ENCODE measurements around the gene SLC9A7.

SLC9A7 gene

DNA sequence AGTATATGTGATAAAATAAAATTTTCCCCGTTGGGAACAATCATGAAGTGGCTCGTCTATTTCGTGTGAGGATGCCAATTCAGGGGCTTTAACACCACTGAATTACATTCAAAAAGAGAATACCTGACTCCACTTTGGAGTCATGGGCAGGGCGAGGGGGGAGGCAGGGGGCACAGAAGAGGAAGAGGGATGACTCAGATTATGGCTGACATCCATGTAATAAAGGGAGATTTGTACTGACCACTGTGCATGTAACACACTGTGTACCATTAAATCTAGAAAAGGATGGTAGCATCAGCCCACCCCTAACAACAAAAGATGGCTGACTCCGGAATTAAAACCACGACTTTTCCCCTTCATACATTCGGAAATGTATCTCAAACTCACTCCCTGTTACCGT is 1.3 kb downstream of the SLC9A7 start:
- Histone ChIP-seq H3K4me1 (ENCODE audit: control insufficient read depth, insufficient read depth, low read length) (peaks cover 5% of the 10 kb centered on the region), H3K9me3 (ENCODE audit: control insufficient read depth, insufficient read depth, low read depth, low read length) (no peaks in the 10 kb centered on the region; the same call in 1 of the 2 replicates), H3K36me3 (ENCODE audit: control insufficient read depth in 2 of 2, insufficient read depth in 1 of 2, low read length in 2 of 2) (no peaks in the 10 kb centered on the region; a peak in 1 of 3 replicates), H3K4me3 (ENCODE audit: low read depth, low read length) (peak overlapping the region; percentile 71), H3K27ac (ENCODE audit: extremely low read depth, low read depth, low read length) (no peak overlapping the region; the same call in 1 of the 2 replicates)
- CTCF ChIA-PET = interaction anchor here (0.6 to 1.7 kb wide), 4 partner anchors 28 to 1103 kb away, joined by 3 to 5 read pairs (median 4); no protein-coding TSS in a partner anchor
- POLR2A ChIA-PET = no interaction called here
- TF ChIP-seq ZNF501 (tag by site-specific recombination; IDR thresholded peaks at IDR 0.05) = no peak
- no peak for TF ChIP-seq ZNF645 (tag by site-specific recombination; IDR thresholded peaks at IDR 0.05)
- TF ChIP-seq ZNF24 (tag by site-specific recombination; IDR thresholded peaks at IDR 0.05) = no peak
- no peak for TF ChIP-seq ZNF366 (tag by site-specific recombination; conservative IDR thresholded peaks at IDR 0.05)
- no peak for TF ChIP-seq ZNF621 (tag by site-specific recombination; IDR thresholded peaks at IDR 0.05)
- no peak for TF ChIP-seq ZNF571 (tag by site-specific recombination; IDR thresholded peaks at IDR 0.05)
- no peak for TF ChIP-seq ZNF37A (tag by site-specific recombination; IDR thresholded peaks at IDR 0.05)
- TF ChIP-seq ZNF16 (tag by site-specific recombination; IDR thresholded peaks at IDR 0.05; ENCODE audit: low read depth) = no peak
- peak; percentile 56; the same call in 1 of the 2 replicates for TF ChIP-seq ZBTB11 (tag by site-specific recombination; conservative IDR thresholded peaks at IDR 0.05; ENCODE audit: low read depth)
- TF ChIP-seq ZNF529 (tag by site-specific recombination; IDR thresholded peaks at IDR 0.05; ENCODE audit: insufficient replicate concordance) = no peak
- no peak for TF ChIP-seq ZBTB10 (tag by site-specific recombination; IDR thresholded peaks at IDR 0.05)
- no peak for TF ChIP-seq SALL2 (tag by site-specific recombination; IDR thresholded peaks at IDR 0.05; ENCODE audit: borderline replicate concordance)
- no peak for TF ChIP-seq ZNF10 (tag by site-specific recombination; IDR thresholded peaks at IDR 0.05)
- TF ChIP-seq, protein P1, sequence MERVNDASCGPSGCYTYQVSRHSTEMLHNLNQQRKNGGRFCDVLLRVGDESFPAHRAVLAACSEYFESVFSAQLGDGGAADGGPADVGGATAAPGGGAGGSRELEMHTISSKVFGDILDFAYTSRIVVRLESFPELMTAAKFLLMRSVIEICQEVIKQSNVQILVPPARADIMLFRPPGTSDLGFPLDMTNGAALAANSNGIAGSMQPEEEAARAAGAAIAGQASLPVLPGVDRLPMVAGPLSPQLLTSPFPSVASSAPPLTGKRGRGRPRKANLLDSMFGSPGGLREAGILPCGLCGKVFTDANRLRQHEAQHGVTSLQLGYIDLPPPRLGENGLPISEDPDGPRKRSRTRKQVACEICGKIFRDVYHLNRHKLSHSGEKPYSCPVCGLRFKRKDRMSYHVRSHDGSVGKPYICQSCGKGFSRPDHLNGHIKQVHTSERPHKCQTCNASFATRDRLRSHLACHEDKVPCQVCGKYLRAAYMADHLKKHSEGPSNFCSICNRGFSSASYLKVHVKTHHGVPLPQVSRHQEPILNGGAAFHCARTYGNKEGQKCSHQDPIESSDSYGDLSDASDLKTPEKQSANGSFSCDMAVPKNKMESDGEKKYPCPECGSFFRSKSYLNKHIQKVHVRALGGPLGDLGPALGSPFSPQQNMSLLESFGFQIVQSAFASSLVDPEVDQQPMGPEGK (tag by site-specific recombination; IDR thresholded peaks at IDR 0.05) = 0 out of 2 replicates have a peak, but pooled peaks have one; percentile 9
- TF ChIP-seq PRDM10 (tag by site-specific recombination; IDR thresholded peaks at IDR 0.05) = peak; percentile 47; the same call in 1 of the 2 replicates
- no peak for TF ChIP-seq ZNF157 (tag by site-specific recombination; IDR thresholded peaks at IDR 0.05)
